Testis (tissue), 3 donors: ENCODE measurements around the gene HLA-A. TPM values are rescaled to one million over a fixed set of nuclear protein-coding genes. Genes with fewer than 3 reads are reported as not detected.

Source experiments
- DNase-seq: peaks from one replicate; pipeline ENCODE4 v3.0.0-alpha.2; 2019
- H3K27ac ChIP-seq, 2 donors: fragments of 200-600 bp; sonication (generic); one replicate each; pipeline ENCODE4 v1.5.1; 2019
- H3K27me3 ChIP-seq: fragments of 200-600 bp; sonication (generic); one replicate; pipeline ENCODE4 v1.5.1; 2019
- H3K36me3 ChIP-seq: fragments of 200-600 bp; sonication (generic); one replicate; pipeline ENCODE4 v1.5.1; 2017; ENCODE audit warnings: low read depth; ENCODE audit errors: missing control alignments
- H3K4me1 ChIP-seq: fragments of 200-600 bp; sonication (generic); one replicate; pipeline ENCODE4 v1.5.1; 2019
- H3K4me3 ChIP-seq, 2 donors: fragments of 200-600 bp; sonication (generic); one replicate each; pipeline ENCODE4 v1.5.1; 2017 to 2019
- H3K9me3 ChIP-seq: fragments of 200-600 bp; sonication (generic); one replicate; pipeline ENCODE4 v1.5.1; 2017
- POLR2A ChIP-seq: fragments of 450-650 bp; IDR thresholded peaks from one replicate; pipeline ENCODE4 v1.6.1; 2017; ENCODE audit warnings: antibody characterized with exemption, mild to moderate bottlenecking, moderate library complexity
- WGBS, 2 donors: methylation state at CpG; one replicate each; pipeline ENCODE4 v1.1.5; 2018; 5-methylcytosine and 5-hydroxymethylcytosine counted together
- intact Hi-C: fragments of 100-400 bp; cut with DNase I; formaldehyde crosslinking; loops from one replicate; pipeline ENCODE4 v1.15.1; 2023; ENCODE audit warnings: low total_unique reads
- polyA plus RNA-seq: library from polyadenylated mRNA; stranded (reverse); fragments of 350-450 nt; fragmentation: Illumina TruSeq; extraction: RNeasy Lipid Tissue Mini Kit (QIAGEN cat#74804); gene quantifications from one replicate; pipeline ENCODE4 v1.2.3, GENCODE V29; 2014; ENCODE audit warnings: low read depth, low replicate concordance; ENCODE audit not compliant: insufficient read depth
- small RNA-seq, 2 donors: library from RNA; depleted of rRNA; stranded (forward); fragments of <200 nt; gene quantifications; one replicate each; pipeline ENCODE3, GENCODE V24; 2016
- total RNA-seq, 2 donors: library from RNA; depleted of rRNA; stranded (reverse); fragments of >200 nt; gene quantifications; one replicate each; pipeline ENCODE4 v1.2.3, GENCODE V29; 2016
- TF ChIP-seq, protein P1 (sequence below), 3 experiments: fragments of 450-650 bp in 2 of 3; fragments of 200-600 bp in 1 of 3; sonication (generic) in 1 of 3; IDR thresholded peaks; one replicate each; pipeline ENCODE4 v1.5.1; 2016 to 2019; ENCODE audit warnings: antibody characterized with exemption in 3 of 3, mild to moderate bottlenecking in 2 of 3, moderate library complexity in 1 of 3

Gene HLA-A
- total and polyA plus RNA-seq, 3 donors from 2014 or later, result 282 to 586 (median 504) TPM

DNA sequence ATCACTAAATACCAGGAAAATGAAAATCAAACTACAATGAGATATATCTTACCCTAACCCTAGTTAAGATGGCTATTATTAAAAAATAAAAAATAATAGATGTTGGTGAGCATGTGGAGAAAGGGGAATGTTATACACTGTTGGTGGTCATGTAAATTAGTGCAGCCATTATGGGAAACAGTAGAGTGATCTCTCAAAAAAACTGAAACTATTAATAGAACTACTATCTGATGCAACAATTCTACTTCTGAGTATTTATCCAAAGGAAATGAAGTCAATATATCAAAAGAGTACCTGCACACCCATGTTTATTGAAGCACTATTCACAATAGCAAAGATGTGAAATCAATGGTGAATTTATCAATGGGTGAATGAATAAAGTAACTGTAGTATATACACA is 48.6 kb downstream of the HLA-A start:
- no peak for TF ChIP-seq POLR2A
- TF ChIP-seq, protein P1, sequence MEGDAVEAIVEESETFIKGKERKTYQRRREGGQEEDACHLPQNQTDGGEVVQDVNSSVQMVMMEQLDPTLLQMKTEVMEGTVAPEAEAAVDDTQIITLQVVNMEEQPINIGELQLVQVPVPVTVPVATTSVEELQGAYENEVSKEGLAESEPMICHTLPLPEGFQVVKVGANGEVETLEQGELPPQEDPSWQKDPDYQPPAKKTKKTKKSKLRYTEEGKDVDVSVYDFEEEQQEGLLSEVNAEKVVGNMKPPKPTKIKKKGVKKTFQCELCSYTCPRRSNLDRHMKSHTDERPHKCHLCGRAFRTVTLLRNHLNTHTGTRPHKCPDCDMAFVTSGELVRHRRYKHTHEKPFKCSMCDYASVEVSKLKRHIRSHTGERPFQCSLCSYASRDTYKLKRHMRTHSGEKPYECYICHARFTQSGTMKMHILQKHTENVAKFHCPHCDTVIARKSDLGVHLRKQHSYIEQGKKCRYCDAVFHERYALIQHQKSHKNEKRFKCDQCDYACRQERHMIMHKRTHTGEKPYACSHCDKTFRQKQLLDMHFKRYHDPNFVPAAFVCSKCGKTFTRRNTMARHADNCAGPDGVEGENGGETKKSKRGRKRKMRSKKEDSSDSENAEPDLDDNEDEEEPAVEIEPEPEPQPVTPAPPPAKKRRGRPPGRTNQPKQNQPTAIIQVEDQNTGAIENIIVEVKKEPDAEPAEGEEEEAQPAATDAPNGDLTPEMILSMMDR (IDR thresholded peaks at IDR 0.05), result no peak
- H3K27me3 ChIP-seq, result no peaks in the 10 kb centered on the region
- intact Hi-C loops, result no loop called here
- H3K9me3 ChIP-seq, result no peaks in the 10 kb centered on the region
- H3K36me3 ChIP-seq, result no peaks in the 10 kb centered on the region
- no peak overlapping the region for H3K4me3 ChIP-seq
- no peak overlapping the region for H3K27ac ChIP-seq
- no peak for DNase-seq
- no peaks in the 10 kb centered on the region for H3K4me1 ChIP-seq

- Histone ChIP-seq H3K36me3 (no peaks in the 10 kb centered on the region), H3K4me3 (no peak overlapping the region), H3K9me3 (no peaks in the 10 kb centered on the region), H3K4me1 (no peaks in the 10 kb centered on the region), H3K27me3 (no peaks in the 10 kb centered on the region), H3K27ac (no peak overlapping the region)
- intact Hi-C loops, result no loop called here
- DNase-seq, result no peak
- WGBS, 2 donors, result 85 to 88% methylated on average over 2 of the region's 2 CpGs
- TF ChIP-seq, protein P1 (IDR thresholded peaks at IDR 0.05), result no peak
- TF ChIP-seq POLR2A, result no peak
Observed at GRCh38 chr6:29992807-29993206, 50.5 kb downstream of the HLA-A start.

GRCh38 chr6:29994826-29995225 is 52.5 kb downstream of the HLA-A start:
- Histone ChIP-seq H3K27me3 (no peaks in the 10 kb centered on the region), H3K9me3 (no peaks in the 10 kb centered on the region), H3K27ac (no peak overlapping the region), H3K36me3 (no peaks in the 10 kb centered on the region), H3K4me1 (no peaks in the 10 kb centered on the region), H3K4me3 (no peak overlapping the region)
- TF ChIP-seq POLR2A, result no peak
- TF ChIP-seq, protein P1 (IDR thresholded peaks at IDR 0.05), result no peak
- intact Hi-C loops, result no loop called here
- WGBS, 2 donors, result 87 to 89% methylated on average over 4 to 5 of the region's 5 CpGs
- no peak for DNase-seq

DNA sequence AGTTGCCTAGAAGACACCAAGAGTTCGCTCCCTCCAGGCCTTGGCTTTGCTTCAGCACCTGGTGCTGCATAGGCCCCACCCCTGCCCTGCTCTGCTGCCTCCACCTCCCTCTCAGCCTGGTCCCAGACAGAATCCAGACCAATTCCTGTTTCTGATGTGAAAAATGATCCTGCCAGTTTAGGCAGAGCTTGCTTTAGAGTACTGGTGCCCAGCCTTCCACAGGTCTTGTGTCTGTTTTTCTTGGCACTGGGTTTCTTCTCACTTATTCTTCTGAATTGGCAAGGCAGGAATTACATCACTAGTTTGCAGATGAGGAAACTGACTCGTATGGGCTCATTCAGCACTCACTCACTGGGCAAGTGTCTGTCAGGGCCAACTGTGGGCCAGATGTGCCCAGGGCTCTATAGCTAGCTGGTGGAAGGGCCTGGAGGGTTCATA is 53.0 kb downstream of the HLA-A start:
- intact Hi-C loops, result no loop called here
- WGBS, 2 donors, result 77 to 91% methylated on average over 2 of the region's 2 CpGs
- Histone ChIP-seq H3K9me3 (no peaks in the 10 kb centered on the region), H3K4me1 (no peaks in the 10 kb centered on the region), H3K27ac (no peak overlapping the region), H3K36me3 (no peaks in the 10 kb centered on the region), H3K27me3 (no peaks in the 10 kb centered on the region), H3K4me3 (no peak overlapping the region)
- TF ChIP-seq, protein P1 (IDR thresholded peaks at IDR 0.05), result no peak
- TF ChIP-seq POLR2A, result no peak
- DNase-seq, result no peak

Small RNAs within 50 kb of the gene (small RNA-seq; reads per million reads assigned to genes)
- gene HLA-U, result 0 reads per million in 2 donors

Other genes starting within 250 kb of the HLA-A start
- 10 to 100 TPM; 25.3 to 28.1 TPM for gene HLA-F, start 219.1 kb upstream of the HLA-A start, total RNA-seq
- gene HLA-F, start 219.1 kb upstream of the HLA-A start, polyA plus RNA-seq, result 51.1 TPM
- gene HLA-G, start 114.7 kb upstream of the HLA-A start, total RNA-seq, result 1 to 10 TPM; 1.2 to 4.4 TPM
- 7.4 TPM for gene HLA-G, start 114.7 kb upstream of the HLA-A start, polyA plus RNA-seq
- 10 to 100 TPM; 29.4 to 33.7 TPM for gene POLR1H, start 118.7 kb downstream of the HLA-A start, total RNA-seq
- gene POLR1H, start 118.7 kb downstream of the HLA-A start, polyA plus RNA-seq, result 56.8 TPM
- 10 to 100 TPM; 40.2 to 55.0 TPM for gene PPP1R11, start 124.7 kb downstream of the HLA-A start, total RNA-seq
- gene PPP1R11, start 124.7 kb downstream of the HLA-A start, polyA plus RNA-seq, result 91.8 TPM
- gene RNF39, start 133.2 kb downstream of the HLA-A start, total RNA-seq, result 1 to 10 TPM; 3.5 to 4.3 TPM
- 2.7 TPM for gene RNF39, start 133.2 kb downstream of the HLA-A start, polyA plus RNA-seq
- gene TRIM31, start 170.6 kb downstream of the HLA-A start, total RNA-seq, result 1 to 10 TPM in 1 of 2 donors, under 1 TPM in 1; 0.50 to 4.0 TPM
- 6.4 TPM for gene TRIM31, start 170.6 kb downstream of the HLA-A start, polyA plus RNA-seq
- gene TRIM40, start 193.6 kb downstream of the HLA-A start, total RNA-seq, result under 1 TPM; 0.19 to 0.79 TPM
- 7.5 TPM for gene TRIM40, start 193.6 kb downstream of the HLA-A start, polyA plus RNA-seq
- gene TRIM10, start 218.7 kb downstream of the HLA-A start, total RNA-seq, result under 1 TPM in 1 of 2 donors, not detected in 1; 0.25 TPM
- 0.17 TPM for gene TRIM10, start 218.7 kb downstream of the HLA-A start, polyA plus RNA-seq
- under 1 TPM in 1 of 2 donors, not detected in 1; 0.25 TPM for gene TRIM15, start 221.0 kb downstream of the HLA-A start, total RNA-seq
- 1.1 TPM for gene TRIM15, start 221.0 kb downstream of the HLA-A start, polyA plus RNA-seq